Neuron (in vitro differentiated cells): ENCODE data around the gene KIF22.
"Not testable (repeated sequence)": the region's sequence is repeated elsewhere in the genome, so short reads cannot be mapped to it uniquely, and the experiment has no call there.

Experiments used
- H2AFZ ChIP-seq: one replicate; pipeline ENCODE4 v1.6.1; 2013; ENCODE audit warnings: low read depth, mild to moderate bottlenecking, inconsistent platforms, low read length, moderate library complexity
- H3K27me3 ChIP-seq: one replicate; pipeline ENCODE4 v1.6.1; 2013; ENCODE audit warnings: low read length; ENCODE audit not compliant: insufficient read depth
- H3K36me3 ChIP-seq: one replicate; pipeline ENCODE4 v1.6.1; 2013; ENCODE audit warnings: low read length; ENCODE audit not compliant: insufficient read depth
- H3K4me1 ChIP-seq: one replicate; pipeline ENCODE4 v1.6.1; 2013; ENCODE audit warnings: low read length; ENCODE audit not compliant: insufficient read depth
- H3K4me3 ChIP-seq: 2 replicates; pipeline ENCODE4 v1.5.1; 2013; ENCODE audit warnings: mild to moderate bottlenecking, low read length, moderate library complexity
- H3K9me3 ChIP-seq: one replicate; pipeline ENCODE4 v1.6.1; 2013; ENCODE audit warnings: low read length

KIF22 gene

GRCh38 chr16:29790183-29790948, at the start of gene KIF22:
Gene KIF22 (plus strand): TSS chr16:29790751. CDS start chr16:29790760, 9 bp downstream.
- Histone ChIP-seq H3K4me1 (peaks cover 21% of the 10 kb centered on the region), H3K4me3 (peak within 1 kb of the TSS; percentile 100), H3K36me3 (peaks cover 3% of the 10 kb centered on the region), H3K9me3 (no peaks in the 10 kb centered on the region), H2AFZ (peak within 1 kb of the TSS; percentile 79), H3K27me3 (no peaks in the 10 kb centered on the region)

DNA sequence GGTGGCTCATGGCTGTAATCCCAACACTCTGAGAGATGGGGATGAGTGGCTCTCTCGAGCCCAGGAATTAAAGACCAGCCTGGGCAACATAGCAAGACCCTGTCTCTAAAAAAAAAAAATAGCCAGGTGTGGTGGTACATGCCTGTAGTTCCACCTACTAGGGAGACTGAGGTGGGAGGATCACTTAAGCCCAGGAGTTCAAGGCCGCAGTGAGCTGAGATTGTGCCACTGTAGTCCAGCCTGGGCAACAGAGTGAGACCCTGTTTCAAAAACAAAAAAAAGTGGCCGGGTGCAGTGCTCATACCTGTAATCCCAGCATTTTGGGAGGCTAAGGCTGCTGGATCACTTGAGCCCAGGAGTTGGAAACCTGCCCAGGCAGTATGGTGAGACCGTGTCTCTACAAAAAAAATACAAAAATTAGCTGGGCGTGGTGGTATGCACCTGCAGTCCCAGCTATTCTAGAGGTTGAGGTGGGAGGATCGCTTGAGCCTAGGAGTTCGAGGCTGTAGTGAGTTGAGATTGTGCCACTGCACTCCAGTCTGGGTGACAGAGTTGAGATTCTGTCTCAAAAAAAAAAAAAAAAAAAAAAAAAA, 47.8 kb upstream of the KIF22 start:
- Histone ChIP-seq H3K4me3 (no peak overlapping the region), H3K4me1 (no peaks in the 10 kb centered on the region), H3K36me3 (no peaks in the 10 kb centered on the region), H3K27me3 (peaks cover 5% of the 10 kb centered on the region), H3K9me3 (peaks cover 3% of the 10 kb centered on the region), H2AFZ (no peak overlapping the region)

DNA sequence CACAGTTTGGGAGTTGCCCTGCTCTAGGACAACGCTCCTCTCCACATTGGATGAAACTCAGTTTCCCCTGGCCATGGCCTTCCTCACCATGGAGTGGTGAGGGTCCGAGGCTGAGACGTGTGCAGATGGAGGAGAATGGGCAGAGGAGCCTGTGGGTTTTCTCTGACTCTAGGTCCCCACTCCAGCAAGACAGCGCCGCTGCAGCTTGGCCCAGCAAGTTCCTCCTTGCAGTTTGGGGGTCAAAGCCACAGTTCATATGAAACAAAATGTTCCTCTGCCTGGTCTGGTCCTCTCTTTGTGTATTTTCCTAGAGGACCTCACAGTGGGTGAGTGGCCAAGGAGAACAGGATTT, 47.1 kb upstream of the KIF22 start:
- Histone ChIP-seq H3K4me3 (no peak overlapping the region), H3K4me1 (no peaks in the 10 kb centered on the region), H3K9me3 (peaks cover 3% of the 10 kb centered on the region), H2AFZ (no peak overlapping the region), H3K27me3 (peaks cover 5% of the 10 kb centered on the region), H3K36me3 (no peaks in the 10 kb centered on the region)

DNA sequence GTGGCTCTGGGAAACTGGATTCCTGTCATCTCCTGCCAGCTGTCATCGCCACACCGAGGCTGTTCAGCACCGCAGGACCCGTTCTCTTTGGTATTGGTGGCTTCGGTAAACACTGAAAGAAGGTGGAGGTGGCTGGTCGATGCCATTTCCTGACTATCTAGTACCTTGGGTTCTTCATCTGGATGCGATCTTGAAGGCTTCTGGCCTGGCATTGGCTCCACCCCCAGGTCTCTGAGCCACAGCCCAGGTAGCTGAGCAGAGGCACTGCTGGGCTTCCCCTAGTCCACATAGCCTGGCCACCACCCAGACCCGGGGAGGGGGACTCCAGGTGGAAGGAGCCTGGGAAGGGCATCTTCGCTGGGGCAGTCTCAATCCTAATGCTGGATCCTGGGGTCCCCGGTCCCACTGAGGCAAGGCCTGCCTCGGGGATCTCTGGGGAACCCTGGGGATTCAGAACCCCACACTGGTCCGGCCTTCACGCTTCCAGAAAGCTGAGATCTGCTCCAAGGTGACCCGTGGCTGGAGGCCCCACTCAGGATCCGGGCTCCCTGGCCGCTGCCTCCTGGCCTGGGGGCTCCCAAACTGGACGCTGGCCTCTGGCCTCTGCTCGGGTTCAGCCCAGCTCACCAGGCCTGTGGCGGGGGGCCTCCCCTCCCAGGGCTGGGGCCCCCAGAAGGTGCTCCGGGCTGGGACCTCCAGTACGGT, 46.6 kb upstream of the KIF22 start:
- Histone ChIP-seq H3K4me3 (no peak overlapping the region), H3K9me3 (peaks cover 3% of the 10 kb centered on the region), H3K27me3 (peaks cover 5% of the 10 kb centered on the region), H3K36me3 (no peaks in the 10 kb centered on the region), H2AFZ (no peak overlapping the region), H3K4me1 (no peaks in the 10 kb centered on the region)

GRCh38 chr16:29744541-29745101, 45.9 kb upstream of the KIF22 start:
- Histone ChIP-seq H2AFZ (no peak overlapping the region), H3K27me3 (peaks cover 5% of the 10 kb centered on the region), H3K4me3 (no peak overlapping the region), H3K9me3 (peaks cover 3% of the 10 kb centered on the region), H3K36me3 (no peaks in the 10 kb centered on the region), H3K4me1 (no peaks in the 10 kb centered on the region)

- Histone ChIP-seq H3K9me3 (peaks cover 3% of the 10 kb centered on the region), H3K4me1 (no peaks in the 10 kb centered on the region), H3K27me3 (peaks cover 5% of the 10 kb centered on the region), H3K4me3 (no peak overlapping the region), H2AFZ (no peak overlapping the region), H3K36me3 (no peaks in the 10 kb centered on the region)
Observed at GRCh38 chr16:29745121-29745852, 45.3 kb upstream of the KIF22 start.

DNA sequence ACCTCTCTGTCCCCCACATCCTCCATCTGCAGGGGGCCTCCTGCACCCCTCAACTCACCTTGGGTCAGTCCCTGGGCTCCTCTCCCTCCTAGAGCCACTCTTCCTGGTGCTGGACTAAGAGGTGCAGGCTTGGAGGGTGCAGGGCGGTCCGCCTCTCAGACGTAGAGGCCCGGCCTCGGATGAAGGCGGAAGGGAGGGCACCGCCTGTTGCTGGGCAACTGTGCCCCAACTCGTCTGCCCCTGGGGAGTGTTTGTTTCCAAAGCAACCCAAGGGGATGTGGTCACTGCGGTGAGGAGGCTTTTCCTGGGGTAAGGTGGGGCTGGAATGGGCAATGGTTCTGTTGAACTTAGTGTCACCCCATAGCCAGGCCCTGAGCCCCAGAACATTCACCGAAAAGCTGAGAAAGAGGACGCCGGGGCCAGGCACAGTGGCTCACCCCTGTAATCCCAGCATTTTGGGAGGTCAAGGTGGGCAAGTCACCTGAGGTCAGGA, 44.7 kb upstream of the KIF22 start, which contains the start of gene C16orf54:
TSS of gene C16orf54 (minus strand) at position 138 of the 493 bp plus-strand sequence. CDS start 1,039 bp downstream, outside the sequence.
- Histone ChIP-seq H2AFZ (no peak within 1 kb of the TSS), H3K4me3 (no peak within 1 kb of the TSS), H3K9me3 (peaks cover 3% of the 10 kb centered on the region)

GRCh38 chr16:29746518-29746917, 44.0 kb upstream of the KIF22 start:
- not testable (repeated sequence) for H3K4me3 ChIP-seq

More for the DNA sequence above, 44.7 kb upstream of the KIF22 start, which contains the start of gene C16orf54:
- Histone ChIP-seq H3K27me3 (peaks cover 5% of the 10 kb centered on the region), H3K4me1 (no peaks in the 10 kb centered on the region), H3K36me3 (no peaks in the 10 kb centered on the region)

DNA sequence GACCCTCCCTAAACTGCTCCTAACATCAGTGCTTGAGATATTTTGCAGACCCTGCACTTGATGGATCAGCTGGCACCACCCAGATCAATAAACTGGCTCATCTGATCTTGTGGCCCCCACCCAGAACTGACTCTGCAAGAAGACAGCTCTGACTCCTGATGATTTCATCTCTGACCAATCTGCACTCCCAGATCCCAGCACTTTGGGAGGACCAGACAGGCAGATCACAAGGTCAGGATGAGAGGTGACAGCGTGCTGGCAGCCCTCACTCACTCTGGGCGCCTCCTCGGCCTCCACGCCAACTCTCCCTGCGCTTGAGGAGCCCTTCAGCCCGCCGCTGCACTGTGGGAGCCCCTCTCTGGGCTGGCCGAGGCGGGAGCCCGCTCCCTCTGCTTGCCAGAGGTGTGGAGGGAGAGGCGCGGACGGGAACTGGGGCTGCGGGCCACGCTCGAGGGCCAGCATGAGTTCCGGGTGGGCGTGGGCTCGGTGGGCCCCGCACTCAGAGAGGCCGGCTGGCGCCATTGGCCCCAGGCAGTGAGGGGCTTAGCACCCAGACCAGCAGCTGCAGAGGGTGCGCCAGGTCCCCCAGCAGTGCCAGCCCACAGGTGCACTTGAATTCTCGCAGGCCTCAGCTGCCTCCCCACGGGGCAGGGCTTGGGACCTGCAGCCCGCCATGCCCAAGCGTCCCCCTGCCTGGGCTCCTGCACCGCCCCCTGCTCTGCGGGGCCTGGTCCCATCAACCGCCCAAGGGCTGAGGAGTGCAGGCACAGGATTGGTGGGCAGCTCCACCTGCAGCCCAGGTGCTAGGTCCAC, 42.4 kb upstream of the KIF22 start:
- Histone ChIP-seq H3K36me3 (no peaks in the 10 kb centered on the region), H3K4me3 (no peak overlapping the region)

More at GRCh38 chr16:29746518-29746917, 44.0 kb upstream of the KIF22 start:
- not testable (repeated sequence) for H3K36me3 ChIP-seq, H3K4me1 ChIP-seq, H3K27me3 ChIP-seq, H3K9me3 ChIP-seq, H2AFZ ChIP-seq

DNA sequence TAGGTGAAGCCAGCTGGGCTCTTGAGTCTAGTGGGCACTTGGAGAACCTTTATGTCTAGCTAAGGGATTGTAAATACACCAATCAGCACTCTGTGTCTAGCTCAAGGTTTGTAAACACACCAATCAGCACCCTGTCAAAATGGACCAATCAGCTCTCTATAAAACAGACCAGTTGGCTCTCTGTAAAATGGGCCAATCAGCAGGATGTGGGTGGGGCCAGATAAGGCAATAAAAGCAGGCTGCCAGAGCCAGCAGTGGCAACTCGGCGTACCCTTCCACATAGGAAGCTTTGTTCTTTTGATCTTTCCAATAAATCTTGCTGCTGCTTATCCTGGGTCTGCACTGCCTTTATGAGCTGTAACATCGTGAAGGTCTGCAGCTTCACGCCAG, 41.8 kb upstream of the KIF22 start:
- not testable (repeated sequence) for H3K4me3 ChIP-seq, H3K27me3 ChIP-seq, H3K9me3 ChIP-seq, H3K4me1 ChIP-seq, H2AFZ ChIP-seq, H3K36me3 ChIP-seq

More for the DNA sequence above, 42.4 kb upstream of the KIF22 start:
- no peak overlapping the region for H2AFZ ChIP-seq
- peaks cover 2% of the 10 kb centered on the region for H3K27me3 ChIP-seq
- H3K4me1 ChIP-seq = no peaks in the 10 kb centered on the region
- H3K9me3 ChIP-seq = no peaks in the 10 kb centered on the region

GRCh38 chr16:29753516-29753915, 37.0 kb upstream of the KIF22 start:
- Histone ChIP-seq H3K4me3 (no peak overlapping the region), H2AFZ (no peak overlapping the region), H3K36me3 (no peaks in the 10 kb centered on the region), H3K4me1 (no peaks in the 10 kb centered on the region), H3K9me3 (no peaks in the 10 kb centered on the region), H3K27me3 (no peaks in the 10 kb centered on the region)

- Histone ChIP-seq H3K36me3 (no peaks in the 10 kb centered on the region), H2AFZ (no peak overlapping the region), H3K4me3 (no peak overlapping the region), H3K9me3 (no peaks in the 10 kb centered on the region), H3K4me1 (no peaks in the 10 kb centered on the region), H3K27me3 (no peaks in the 10 kb centered on the region)
Observed at GRCh38 chr16:29756654-29757053, 33.9 kb upstream of the KIF22 start.
